ENCODE measurements around the gene LCN9.

LCN9 gene

GRCh38 chr9:135714242-135715055 lies 51.3 kb downstream of the LCN9 start:
- ChIA-PET POLR2A (no interaction called here), CTCF (interaction anchor here (1.6 kb wide), 1 partner anchor 11 kb away, joined by 3 read pairs; no protein-coding TSS in a partner anchor)
- no peak for DNase-seq (ENCODE audit: extremely low spot score)
- TF ChIP-seq, protein P1, sequence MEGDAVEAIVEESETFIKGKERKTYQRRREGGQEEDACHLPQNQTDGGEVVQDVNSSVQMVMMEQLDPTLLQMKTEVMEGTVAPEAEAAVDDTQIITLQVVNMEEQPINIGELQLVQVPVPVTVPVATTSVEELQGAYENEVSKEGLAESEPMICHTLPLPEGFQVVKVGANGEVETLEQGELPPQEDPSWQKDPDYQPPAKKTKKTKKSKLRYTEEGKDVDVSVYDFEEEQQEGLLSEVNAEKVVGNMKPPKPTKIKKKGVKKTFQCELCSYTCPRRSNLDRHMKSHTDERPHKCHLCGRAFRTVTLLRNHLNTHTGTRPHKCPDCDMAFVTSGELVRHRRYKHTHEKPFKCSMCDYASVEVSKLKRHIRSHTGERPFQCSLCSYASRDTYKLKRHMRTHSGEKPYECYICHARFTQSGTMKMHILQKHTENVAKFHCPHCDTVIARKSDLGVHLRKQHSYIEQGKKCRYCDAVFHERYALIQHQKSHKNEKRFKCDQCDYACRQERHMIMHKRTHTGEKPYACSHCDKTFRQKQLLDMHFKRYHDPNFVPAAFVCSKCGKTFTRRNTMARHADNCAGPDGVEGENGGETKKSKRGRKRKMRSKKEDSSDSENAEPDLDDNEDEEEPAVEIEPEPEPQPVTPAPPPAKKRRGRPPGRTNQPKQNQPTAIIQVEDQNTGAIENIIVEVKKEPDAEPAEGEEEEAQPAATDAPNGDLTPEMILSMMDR (IDR thresholded peaks at IDR 0.05; ENCODE audit: control extremely low read depth, extremely low read depth, low read depth, missing control alignments): no peak

DNA sequence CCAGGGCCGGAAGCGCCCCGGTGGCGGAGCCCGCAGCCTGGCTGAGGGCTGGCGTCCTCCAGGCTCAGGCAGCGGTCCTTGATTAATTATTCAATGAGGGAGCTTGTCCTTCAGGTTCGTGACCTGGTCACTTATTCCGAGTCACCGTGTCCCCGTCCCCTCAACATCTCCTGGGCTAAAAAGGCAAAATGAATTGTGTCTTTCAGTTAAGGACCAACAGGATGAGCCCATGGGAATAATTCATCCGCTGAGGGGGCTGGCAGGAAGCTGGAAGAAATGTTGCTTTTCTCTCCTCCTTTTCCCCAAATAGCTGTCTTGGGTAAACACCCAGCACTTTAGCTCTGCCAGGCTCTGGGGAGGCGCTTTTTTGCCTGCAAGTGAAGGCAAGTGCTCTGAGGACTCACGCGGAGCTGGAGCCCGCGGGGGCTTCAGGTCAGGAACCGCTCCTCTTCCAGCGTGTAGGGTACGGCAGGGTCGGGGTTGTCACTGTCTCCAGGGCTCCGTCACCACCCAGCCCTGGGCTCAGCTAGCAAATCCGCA lies 52.0 kb downstream of the LCN9 start:
- TF ChIP-seq, protein P1 (IDR thresholded peaks at IDR 0.05; ENCODE audit: control extremely low read depth, extremely low read depth, low read depth, missing control alignments): no peak
- POLR2A ChIA-PET: no interaction called here
- CTCF ChIA-PET: interaction anchor here (1.6 kb wide), 1 partner anchor 11 kb away, joined by 3 read pairs; no protein-coding TSS in a partner anchor
- DNase-seq (ENCODE audit: extremely low spot score): no peak

DNA sequence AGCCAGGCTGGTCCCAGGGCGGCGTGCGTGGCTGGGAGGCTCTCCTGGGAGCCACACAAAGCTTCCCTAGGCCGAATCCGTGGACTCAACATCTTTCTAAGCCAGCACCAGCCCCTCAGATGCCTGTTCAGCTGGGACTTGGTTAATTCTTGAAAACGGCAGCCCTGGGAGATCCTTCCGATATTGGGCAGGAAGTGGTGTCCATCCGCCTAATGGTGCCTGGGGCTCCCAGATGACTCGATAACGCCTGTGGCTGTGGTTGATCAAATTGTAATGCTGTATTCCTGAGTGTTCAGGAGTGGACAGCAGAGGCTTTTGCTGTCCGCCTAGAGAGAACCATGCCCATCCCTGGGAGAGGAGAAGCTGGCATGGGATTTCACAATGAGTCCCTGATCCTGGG lies 52.9 kb downstream of the LCN9 start:
- DNase-seq (ENCODE audit: extremely low spot score): no peak
- TF ChIP-seq, protein P1 (IDR thresholded peaks at IDR 0.05; ENCODE audit: control extremely low read depth, extremely low read depth, low read depth, missing control alignments): no peak
- POLR2A ChIA-PET: no interaction called here
- CTCF ChIA-PET: no interaction called here
